ENCODE measurements around the gene KCNG4. TPM values are rescaled to one million over a fixed set of nuclear protein-coding genes. Genes with fewer than 3 reads are reported as not detected.
"Not testable (repeated sequence)": the region's sequence is repeated elsewhere in the genome, so short reads cannot be mapped to it uniquely, and the experiment has no call there.

Gene KCNG4
- total and polyA plus RNA-seq, 2 experiments from 2014 or later = 0.07 TPM; not detected in 1

DNA sequence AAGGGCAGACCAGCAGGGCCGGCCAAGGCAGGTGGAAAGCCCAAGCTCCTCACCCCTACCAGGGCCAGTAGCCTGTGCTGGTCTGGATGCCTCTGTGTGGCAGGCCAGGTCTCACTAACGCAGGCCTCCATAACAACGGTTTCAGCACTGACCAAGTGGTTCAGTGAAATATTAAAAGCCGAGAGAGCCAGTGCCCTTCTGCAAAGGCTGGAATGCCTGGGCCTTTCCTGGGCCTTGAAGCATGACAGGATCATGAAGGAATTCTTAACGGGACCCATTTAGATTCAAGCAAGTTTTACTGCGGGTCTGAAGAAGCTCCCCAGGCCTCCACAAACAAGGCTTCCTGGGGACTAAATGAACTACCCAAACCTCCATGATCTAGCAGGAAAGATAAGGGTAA lies 32.6 kb downstream of the KCNG4 start (continued):
- TF ChIP-seq, protein P1, sequence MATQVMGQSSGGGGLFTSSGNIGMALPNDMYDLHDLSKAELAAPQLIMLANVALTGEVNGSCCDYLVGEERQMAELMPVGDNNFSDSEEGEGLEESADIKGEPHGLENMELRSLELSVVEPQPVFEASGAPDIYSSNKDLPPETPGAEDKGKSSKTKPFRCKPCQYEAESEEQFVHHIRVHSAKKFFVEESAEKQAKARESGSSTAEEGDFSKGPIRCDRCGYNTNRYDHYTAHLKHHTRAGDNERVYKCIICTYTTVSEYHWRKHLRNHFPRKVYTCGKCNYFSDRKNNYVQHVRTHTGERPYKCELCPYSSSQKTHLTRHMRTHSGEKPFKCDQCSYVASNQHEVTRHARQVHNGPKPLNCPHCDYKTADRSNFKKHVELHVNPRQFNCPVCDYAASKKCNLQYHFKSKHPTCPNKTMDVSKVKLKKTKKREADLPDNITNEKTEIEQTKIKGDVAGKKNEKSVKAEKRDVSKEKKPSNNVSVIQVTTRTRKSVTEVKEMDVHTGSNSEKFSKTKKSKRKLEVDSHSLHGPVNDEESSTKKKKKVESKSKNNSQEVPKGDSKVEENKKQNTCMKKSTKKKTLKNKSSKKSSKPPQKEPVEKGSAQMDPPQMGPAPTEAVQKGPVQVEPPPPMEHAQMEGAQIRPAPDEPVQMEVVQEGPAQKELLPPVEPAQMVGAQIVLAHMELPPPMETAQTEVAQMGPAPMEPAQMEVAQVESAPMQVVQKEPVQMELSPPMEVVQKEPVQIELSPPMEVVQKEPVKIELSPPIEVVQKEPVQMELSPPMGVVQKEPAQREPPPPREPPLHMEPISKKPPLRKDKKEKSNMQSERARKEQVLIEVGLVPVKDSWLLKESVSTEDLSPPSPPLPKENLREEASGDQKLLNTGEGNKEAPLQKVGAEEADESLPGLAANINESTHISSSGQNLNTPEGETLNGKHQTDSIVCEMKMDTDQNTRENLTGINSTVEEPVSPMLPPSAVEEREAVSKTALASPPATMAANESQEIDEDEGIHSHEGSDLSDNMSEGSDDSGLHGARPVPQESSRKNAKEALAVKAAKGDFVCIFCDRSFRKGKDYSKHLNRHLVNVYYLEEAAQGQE (IDR thresholded peaks at IDR 0.05; ENCODE audit: unreplicated experiment) = no peak
- TF ChIP-seq, protein P2, sequence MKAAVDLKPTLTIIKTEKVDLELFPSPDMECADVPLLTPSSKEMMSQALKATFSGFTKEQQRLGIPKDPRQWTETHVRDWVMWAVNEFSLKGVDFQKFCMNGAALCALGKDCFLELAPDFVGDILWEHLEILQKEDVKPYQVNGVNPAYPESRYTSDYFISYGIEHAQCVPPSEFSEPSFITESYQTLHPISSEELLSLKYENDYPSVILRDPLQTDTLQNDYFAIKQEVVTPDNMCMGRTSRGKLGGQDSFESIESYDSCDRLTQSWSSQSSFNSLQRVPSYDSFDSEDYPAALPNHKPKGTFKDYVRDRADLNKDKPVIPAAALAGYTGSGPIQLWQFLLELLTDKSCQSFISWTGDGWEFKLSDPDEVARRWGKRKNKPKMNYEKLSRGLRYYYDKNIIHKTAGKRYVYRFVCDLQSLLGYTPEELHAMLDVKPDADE (IDR thresholded peaks at IDR 0.05) = no peak
- no peak for TF ChIP-seq ZNF114 (CRISPR knock-in tag; IDR thresholded peaks at IDR 0.05)
- no peak for TF ChIP-seq CREB1 (CRISPR knock-in tag; IDR thresholded peaks at IDR 0.05; ENCODE audit: low read depth)
- TF ChIP-seq EZH2 (IDR thresholded peaks at IDR 0.05; ENCODE audit: low read depth, unreplicated experiment) = no peak
- no peak for TF ChIP-seq POLR2AphosphoS5 (IDR thresholded peaks at IDR 0.05; ENCODE audit: low read depth)

DNA sequence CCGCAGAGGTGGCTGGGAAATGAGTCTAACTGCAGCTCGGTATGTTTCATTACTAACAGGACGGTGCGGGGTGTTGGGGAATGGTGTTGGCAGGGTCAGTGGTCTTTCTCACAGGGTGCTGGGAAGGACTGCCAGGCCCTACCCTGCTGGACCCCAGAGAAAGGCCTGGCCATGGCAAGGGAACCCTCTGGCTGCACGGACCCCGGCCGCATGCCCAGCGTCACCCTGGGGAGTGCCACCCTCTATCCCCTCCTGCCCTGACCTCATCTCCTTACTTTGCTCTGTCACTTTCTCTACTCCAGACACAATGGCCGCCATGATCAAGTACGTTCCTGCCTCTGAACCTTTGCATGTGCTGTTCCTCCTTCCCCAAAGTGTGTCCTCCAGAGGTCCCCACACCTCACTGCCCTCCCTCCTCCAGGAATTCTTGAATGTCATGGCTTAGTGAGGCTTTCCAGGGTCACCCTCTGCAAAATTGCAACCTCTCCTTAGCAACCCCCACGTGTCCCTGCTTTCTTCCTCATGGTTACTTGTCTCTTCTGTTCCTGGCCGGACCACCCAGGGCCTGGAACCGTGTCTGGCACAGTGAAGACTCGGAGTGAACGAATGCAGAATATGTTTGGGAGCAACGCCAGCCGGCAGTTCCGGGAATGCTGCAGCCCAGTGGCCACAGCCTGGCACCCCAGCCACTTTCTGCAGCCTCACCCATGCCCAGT lies 33.7 kb downstream of the KCNG4 start:
- H3K9me2 ChIP-seq (ENCODE audit: insufficient read depth) = 0 out of 2 replicates have a peak, but pooled peaks cover 3% of the 10 kb centered on the region
- H3K4me1 Mint-ChIP-seq = peaks cover 4% of the 10 kb centered on the region; the same call in 2 of the 3 replicates
- no peaks in the 10 kb centered on the region for H3F3A ChIP-seq (replicated peaks; ENCODE audit: low read depth)
- no peaks in the 10 kb centered on the region for H3K4me1 ChIP-seq (ENCODE audit: insufficient read depth)
- no peak overlapping the region for H3K27ac Mint-ChIP-seq
- H3K4me3 Mint-ChIP-seq = no peak overlapping the region
- no peaks in the 10 kb centered on the region for H3K9me3 Mint-ChIP-seq
- no peaks in the 10 kb centered on the region for H3K79me2 ChIP-seq (replicated peaks; ENCODE audit: insufficient read depth)
- DNase-seq (ENCODE audit: low spot score) (no peak), ATAC-seq (no peak)
- peaks cover 4% of the 10 kb centered on the region for H3K27me3 Mint-ChIP-seq (ENCODE audit: insufficient read depth, low read depth, poor library complexity)
- no peak overlapping the region for H3K27ac ChIP-seq (ENCODE audit: low read depth)
- no peak overlapping the region for H3K4me3 ChIP-seq
- H2AFZ ChIP-seq = no peak overlapping the region
- TF ChIP-seq ZNF114 (CRISPR knock-in tag; IDR thresholded peaks at IDR 0.05) = no peak
- TF ChIP-seq, protein P3, sequence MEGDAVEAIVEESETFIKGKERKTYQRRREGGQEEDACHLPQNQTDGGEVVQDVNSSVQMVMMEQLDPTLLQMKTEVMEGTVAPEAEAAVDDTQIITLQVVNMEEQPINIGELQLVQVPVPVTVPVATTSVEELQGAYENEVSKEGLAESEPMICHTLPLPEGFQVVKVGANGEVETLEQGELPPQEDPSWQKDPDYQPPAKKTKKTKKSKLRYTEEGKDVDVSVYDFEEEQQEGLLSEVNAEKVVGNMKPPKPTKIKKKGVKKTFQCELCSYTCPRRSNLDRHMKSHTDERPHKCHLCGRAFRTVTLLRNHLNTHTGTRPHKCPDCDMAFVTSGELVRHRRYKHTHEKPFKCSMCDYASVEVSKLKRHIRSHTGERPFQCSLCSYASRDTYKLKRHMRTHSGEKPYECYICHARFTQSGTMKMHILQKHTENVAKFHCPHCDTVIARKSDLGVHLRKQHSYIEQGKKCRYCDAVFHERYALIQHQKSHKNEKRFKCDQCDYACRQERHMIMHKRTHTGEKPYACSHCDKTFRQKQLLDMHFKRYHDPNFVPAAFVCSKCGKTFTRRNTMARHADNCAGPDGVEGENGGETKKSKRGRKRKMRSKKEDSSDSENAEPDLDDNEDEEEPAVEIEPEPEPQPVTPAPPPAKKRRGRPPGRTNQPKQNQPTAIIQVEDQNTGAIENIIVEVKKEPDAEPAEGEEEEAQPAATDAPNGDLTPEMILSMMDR (conservative IDR thresholded peaks at IDR 0.05; ENCODE audit: low read depth in 2 of 2) = no peak
- no peak for TF ChIP-seq JUNB (IDR thresholded peaks at IDR 0.05; ENCODE audit: unreplicated experiment)
- no peaks in the 10 kb centered on the region for H3K36me3 ChIP-seq (ENCODE audit: insufficient read depth)
- no peaks in the 10 kb centered on the region for H3K27me3 ChIP-seq (ENCODE audit: insufficient read depth)
- no peaks in the 10 kb centered on the region for H4K20me1 ChIP-seq (replicated peaks; ENCODE audit: insufficient read depth)
- H3K36me3 Mint-ChIP-seq (ENCODE audit: low read depth) = no peaks in the 10 kb centered on the region
- H3K4me2 ChIP-seq = no peak overlapping the region

DNA sequence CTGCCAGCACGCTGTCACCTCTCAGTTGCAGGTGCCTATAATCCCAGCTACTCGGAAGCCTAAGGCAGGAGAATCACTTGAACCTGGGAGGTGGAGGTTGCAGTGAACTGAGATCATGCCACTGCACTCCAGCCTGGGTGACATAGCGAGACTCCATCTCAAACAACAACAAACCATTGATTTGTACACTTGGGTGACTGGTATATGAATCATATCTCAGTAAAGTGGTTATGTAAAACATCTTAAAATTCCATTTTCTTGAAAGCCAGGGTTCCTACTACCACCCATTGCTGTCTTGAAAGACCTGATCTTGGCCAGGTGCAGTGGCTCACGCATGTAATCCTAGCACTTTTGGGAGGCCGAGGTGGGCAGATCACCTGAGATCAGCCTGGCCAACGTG lies 34.7 kb downstream of the KCNG4 start:
- H3K27ac ChIP-seq (ENCODE audit: low read depth); H3K27me3 ChIP-seq (ENCODE audit: insufficient read depth); H3F3A ChIP-seq (replicated peaks; ENCODE audit: low read depth); DNase-seq (ENCODE audit: low spot score); ATAC-seq; H3K79me2 ChIP-seq (replicated peaks; ENCODE audit: insufficient read depth); H3K4me3 Mint-ChIP-seq; H3K4me1 ChIP-seq (ENCODE audit: insufficient read depth); H3K36me3 ChIP-seq (ENCODE audit: insufficient read depth); H3K36me3 Mint-ChIP-seq (ENCODE audit: low read depth); H3K9me3 Mint-ChIP-seq; H2AFZ ChIP-seq; H3K27ac Mint-ChIP-seq; H4K20me1 ChIP-seq (replicated peaks; ENCODE audit: insufficient read depth); H3K4me3 ChIP-seq; H3K4me1 Mint-ChIP-seq; H3K4me2 ChIP-seq; H3K27me3 Mint-ChIP-seq (ENCODE audit: insufficient read depth, low read depth, poor library complexity); H3K9me2 ChIP-seq (ENCODE audit: insufficient read depth): not testable (repeated sequence)

DNA sequence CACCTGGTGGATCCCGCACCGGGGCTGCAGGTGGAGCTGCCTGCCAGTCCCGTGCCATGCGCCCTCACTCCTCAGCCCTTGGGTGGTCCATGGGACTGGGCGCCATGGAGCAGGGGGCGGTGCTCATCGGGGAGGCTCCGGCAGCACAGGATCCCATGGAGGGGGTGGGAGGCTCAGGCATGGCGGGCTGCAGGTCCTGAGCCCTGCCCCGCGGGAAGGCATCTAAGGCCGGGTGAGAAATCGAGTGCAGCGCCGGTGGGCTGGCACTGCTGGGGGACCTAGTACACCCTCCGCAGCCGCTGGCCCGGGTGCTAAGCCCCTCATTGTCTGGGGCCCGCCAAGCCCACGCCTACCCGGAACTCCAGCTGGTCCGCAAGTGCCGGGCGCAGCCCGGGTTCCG lies 35.3 kb downstream of the KCNG4 start:
- not testable (repeated sequence) for H3F3A ChIP-seq (replicated peaks; ENCODE audit: low read depth); H3K9me3 Mint-ChIP-seq; H3K9me2 ChIP-seq (ENCODE audit: insufficient read depth); H3K27me3 Mint-ChIP-seq (ENCODE audit: insufficient read depth, low read depth, poor library complexity); H3K27me3 ChIP-seq (ENCODE audit: insufficient read depth); H3K4me2 ChIP-seq; H3K79me2 ChIP-seq (replicated peaks; ENCODE audit: insufficient read depth); H3K4me1 Mint-ChIP-seq; ATAC-seq; H3K4me3 ChIP-seq; H3K4me1 ChIP-seq (ENCODE audit: insufficient read depth); H3K4me3 Mint-ChIP-seq; H3K36me3 ChIP-seq (ENCODE audit: insufficient read depth); H3K36me3 Mint-ChIP-seq (ENCODE audit: low read depth); H3K27ac ChIP-seq (ENCODE audit: low read depth); H2AFZ ChIP-seq; DNase-seq (ENCODE audit: low spot score); H4K20me1 ChIP-seq (replicated peaks; ENCODE audit: insufficient read depth); H3K27ac Mint-ChIP-seq

Measured in GM23338 (cell line).